HG02571 (cell line): ENCODE results near the gene CRTC1.

Experiments used
- ATAC-seq: cut with Tn5 transposase; IDR thresholded peaks from one replicate; pipeline ENCODE4 v1.9.1; 2021; ENCODE audit warnings: mild to moderate bottlenecking, moderate library complexity; ENCODE audit not compliant: unreplicated experiment

CRTC1 gene

DNA sequence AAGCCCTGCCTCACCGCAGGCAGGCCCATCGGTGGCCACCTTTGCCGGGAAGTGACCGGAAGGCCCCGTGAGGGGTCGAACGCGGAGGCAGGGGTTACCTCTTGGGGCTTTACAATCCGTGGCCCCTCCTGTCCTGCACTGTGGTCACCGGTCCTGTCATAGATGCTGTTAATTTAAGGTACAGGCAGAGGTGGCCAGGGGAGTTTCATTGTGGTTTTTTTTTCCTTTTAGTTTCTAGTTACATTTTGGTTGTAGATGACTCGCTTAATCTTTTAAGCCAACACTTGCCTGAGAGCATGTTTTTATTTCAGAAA is 94.6 kb downstream of the CRTC1 start:
- ATAC-seq, result no peak

DNA sequence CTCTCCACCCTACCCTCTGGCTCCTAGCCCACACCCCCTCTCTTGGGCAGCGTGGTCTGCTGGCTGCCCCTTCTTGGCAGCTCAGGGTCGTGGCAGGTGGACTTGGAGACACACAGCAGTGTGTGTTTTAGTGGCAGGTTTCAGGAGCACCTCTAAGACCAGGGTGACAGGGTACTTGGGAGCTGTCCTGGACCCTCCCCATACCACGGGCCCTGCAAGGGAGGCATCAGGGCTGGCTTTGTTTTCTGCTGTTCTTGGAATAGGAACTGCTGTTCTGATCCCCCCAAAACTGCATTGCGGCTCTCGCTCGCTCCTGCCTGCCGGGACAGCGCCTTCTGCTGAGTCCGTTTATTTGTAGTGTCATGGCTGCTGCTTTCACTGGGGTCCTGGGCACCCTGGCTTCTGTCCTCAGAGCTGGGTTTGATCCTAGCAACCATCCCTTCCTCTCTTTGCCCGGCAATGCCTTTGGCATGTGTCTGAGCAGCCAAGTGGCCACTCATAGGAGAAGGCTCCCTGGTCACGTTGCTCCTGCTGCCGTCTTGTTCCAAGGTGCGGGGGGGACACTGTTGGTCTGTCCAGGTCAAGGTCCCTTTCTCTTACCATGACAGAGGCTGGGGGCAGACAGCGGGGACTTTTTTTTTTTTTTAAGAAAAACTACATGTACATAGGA is 95.5 kb downstream of the CRTC1 start:
- ATAC-seq, result no peak

GRCh38 chr19:18780081-18780480 is 96.6 kb downstream of the CRTC1 start:
- ATAC-seq, result no peak

DNA sequence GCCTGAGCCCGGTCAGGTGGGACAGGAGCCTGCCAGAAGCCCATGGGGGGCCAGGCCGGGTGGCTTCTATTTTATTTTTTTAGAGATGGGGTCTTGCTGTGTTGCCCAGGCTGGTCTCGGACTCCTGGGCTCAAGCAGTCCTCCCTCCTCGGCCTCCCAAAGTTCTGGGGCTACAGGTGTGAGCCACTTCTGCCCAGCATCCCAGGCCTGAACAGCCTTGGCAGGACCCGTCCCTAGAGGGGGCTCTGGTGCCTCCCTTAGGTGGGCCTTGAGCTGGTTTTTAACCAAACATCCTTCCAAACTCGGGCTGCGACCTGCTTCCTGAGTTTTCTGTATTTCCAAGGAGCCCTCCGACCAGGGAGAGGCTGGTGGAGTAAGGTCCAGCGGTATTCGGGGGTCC is 97.2 kb downstream of the CRTC1 start:
- ATAC-seq, result no peak

DNA sequence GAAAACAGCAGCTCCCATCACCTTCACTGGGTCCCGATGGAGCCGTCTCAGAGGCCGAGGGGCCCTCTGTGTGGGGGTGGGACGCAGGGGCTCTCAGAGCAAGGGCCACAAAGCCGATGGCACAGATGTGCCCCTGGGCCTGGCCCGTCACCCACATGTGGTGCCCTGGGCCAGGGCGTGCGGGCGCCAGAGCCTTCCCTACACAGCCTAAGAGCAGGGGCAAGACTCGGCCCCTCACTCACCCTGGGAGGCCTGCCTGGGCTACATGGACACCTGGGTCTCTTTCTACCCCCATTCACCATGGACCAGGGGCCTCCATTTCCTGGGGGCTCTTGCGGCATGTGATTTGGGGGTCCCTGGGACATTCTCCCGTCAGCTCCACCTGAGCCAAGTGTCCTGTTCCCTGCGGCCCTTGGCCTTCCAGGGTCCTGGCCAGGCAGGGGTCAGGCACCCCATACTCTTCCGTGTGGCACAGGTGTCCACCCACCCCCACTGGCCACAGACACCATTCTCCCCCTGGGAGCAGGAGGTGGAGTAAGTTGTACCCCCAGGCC is 97.6 kb downstream of the CRTC1 start:
- no peak for ATAC-seq

DNA sequence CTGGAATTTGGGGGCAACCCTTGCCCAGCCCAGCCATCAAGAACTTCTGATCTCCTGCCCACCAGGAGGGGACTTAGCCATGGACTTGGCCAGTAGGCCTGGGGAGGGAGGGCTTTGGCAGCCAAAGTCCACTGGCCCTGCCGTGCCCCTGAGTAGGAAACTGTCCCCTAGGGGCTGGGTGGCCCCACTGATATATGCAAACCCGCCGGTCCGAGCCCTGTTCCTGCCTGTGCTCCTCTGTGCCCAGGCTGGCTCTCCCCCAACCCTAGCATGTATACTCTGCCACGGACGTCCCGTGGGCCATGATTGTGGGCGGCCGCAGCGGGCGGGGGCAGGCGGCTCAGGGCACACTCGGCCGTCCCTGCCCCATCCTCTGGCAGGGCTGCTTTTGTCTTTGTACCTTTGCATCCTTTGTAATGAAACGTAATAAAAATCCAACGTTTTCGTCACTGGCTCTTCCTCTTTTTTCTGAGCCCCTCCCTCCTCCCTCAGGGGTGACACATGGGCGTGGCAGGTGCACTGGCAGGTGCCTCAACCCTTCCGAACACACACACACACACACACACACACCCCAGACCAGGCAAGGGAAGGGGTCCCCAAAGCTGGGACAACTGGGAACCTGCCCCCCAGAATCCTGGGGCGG is 98.5 kb downstream of the CRTC1 start:
- no peak for ATAC-seq

DNA sequence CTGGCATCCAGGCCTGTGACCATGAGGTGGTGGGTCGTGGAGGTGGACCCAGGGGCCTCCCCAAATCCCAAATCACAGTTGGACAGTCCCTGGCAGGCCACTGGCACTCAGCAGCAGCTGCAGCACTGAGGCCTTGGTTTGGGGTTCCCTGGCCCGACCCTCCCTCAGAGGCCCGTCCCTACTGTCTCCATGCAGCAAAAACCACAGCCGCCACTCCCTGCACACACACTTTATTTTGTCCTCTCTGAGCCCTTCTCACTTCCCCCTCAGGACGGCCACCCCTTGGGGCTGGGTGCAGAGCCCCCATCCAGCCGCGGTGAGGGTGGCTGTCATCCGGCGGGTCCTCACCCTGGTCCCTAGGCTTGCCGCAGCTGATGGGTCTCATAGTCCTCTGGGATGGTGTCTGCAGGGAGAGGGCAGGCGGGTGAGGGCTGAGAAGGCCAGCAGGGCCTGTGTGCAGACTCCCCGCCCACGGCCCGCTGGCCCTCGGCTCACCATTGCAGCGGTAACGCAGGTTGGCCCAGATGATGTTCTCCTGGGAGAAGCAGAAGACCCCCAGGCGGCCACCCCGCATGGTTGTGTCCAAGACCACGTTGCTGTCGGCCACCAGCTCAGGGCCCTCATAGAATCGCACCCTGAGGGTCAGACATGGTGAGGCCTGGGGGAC is 99.2 kb downstream of the CRTC1 start:
- ATAC-seq, result no peak

DNA sequence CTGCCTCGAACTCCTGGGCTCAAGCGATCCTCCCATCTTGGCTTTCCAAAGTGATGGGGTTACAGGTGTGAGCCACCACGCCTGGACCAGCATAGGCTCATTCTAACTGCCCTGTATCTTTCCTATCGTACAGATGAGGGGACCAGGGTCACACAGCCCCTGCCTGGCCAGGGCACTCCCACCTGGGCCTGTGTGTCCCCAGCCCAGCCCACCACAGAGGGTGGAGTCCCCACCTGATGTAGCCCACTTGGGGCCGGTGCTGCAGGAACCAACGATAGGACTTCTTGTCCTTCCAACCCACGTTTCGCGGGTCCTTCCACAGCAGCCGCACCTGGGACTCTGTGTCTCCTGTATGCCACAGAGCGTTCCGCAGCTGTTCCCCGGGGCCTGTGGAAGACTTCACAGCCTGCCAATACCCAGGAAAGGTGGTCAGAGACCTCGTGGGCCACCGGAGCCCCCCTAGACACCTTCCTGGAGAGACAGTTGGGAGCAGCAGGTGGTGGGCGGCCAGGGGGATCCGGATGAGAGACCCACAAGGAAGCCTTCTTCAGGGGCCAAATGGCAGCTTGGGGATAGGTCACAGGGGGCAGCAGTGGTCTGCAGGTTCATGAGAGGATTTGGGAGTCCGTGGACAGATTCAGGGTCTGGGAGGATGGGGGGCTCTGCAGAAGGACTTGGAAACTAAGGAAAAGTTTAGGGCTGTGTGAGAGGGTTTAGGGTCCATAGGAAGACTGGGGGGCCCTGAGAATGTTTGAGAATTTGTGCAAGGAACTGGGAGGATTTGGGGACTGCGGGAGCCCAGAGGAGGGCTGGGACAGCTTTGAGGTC is 100.7 kb downstream of the CRTC1 start:
- ATAC-seq, result no peak

DNA sequence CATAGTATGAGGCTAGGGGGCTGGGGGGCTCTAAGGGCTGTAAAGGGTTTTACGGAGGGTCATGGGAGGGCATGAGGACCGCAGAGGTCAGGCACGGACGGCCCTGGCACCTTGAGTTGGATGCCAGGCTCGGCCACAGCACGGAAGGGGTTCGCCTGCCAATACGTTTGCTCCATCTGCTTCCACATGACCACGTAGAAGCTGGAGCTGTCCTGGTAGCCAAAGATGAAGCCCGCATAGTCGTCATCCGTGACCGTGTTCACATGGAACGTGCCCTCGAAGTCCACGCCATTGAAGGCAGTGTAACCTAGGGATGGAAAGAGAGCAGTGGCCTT is 101.3 kb downstream of the CRTC1 start:
- ATAC-seq, result no peak

DNA sequence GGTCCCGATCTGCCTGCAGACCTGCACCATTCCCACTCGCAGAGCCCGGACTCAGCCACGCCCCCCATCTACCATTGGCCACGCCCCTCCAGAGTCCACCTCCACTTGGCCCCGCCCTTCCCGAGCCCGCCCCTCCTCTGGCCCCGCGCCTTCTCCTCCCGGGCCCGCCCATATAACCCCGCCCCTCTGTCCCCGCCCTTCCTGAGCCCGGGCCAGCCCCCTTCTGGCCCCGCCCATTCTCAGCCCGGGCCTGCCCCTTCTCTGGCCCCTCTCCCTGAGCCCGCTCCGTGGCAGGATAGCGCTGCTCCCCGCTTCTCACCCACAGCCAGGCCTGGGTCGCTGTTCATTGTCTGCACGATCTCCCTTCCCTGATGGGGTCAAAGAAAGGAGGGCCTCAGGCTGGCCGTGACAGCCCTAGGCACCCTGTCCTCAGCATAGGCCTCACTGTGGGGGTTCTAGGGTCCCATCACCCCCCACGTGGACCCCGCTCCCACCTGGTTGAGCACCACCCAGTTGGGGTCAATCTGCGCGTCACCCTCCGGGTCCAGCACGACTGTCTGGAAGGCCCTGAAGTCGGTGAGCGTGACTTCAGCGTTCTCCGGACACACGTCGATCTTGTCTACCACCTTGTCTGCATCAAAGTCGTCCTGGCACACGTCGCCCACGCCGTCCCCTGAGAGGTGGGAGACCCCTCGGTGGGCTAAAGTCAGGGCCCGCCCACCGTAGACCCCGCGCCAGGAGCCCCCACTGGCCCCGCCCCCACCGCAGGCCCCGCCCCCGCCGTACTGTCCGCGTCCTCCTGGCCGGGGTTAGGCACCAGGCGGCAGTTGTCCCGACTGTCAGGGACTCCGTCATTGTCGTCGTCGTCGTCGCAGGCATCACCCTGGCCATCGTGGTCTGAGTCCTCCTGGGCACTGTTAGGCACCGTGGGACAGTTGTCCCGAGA is 102.0 kb downstream of the CRTC1 start:
- no peak for ATAC-seq

DNA sequence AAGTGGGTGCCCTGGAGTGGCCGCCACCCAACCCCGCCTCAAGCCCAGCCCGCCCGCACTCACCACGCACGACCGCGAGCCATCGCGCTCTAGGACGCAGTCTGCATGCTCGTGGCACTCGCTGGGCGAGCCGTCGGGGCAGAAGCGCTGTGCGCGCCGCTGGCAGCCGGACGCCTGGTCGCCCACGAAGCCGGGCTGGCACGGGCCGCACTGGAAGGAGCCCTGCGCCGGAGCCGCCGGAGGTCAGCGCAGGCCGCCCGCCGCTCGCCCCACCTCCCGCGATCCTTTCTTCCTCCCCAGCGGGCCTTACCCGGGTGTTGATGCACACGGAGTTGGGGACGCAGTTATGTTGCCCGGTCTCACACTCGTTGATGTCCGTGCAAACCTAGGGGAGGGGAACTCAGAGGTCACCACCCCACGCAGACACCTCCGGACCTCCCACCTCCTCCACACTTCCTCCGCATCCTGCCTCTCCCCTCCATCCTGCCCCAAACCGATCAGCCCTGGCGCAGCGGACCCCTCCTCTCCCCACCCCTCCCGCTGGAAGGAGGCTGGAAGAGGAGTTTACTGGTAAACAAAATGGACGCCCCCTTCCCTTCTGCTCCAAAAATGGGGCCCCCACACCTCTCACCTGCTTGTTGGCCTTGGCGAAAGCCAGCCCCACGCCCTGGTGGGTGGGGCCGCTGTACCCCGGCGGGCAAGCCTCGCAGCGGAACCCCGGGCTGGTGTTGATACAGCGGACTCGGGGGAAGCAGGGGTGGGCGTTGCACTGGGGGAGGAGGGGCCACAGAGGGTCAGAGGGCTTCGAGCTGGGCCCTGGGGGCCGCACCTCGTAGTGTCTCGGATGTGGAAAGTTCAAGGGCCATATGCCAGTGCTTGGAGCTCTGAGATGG is 105.3 kb downstream of the CRTC1 start:
- ATAC-seq, result no peak

DNA sequence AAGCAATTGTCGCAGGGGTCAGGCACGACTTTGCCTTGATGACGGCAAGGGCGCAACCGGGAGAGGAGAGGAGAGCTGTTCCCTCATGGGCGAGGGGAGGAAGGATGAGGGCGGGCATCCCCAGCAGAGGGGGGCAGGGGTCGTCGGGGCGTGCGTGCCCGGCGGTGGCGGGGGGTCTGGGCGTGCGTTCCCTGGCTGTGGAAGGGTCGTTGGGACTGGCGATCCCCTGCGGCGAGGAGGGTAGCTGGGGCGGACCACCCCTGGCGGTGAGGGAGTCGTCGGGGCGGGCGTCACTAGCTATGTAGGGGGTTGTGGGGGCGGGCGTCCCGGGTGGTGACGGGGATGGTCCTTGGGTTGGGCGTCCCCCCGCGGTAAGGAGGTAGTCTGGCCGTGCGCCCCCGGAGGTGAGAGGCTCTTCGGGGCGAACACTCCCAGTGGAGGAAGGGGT is 106.0 kb downstream of the CRTC1 start:
- no peak for ATAC-seq

DNA sequence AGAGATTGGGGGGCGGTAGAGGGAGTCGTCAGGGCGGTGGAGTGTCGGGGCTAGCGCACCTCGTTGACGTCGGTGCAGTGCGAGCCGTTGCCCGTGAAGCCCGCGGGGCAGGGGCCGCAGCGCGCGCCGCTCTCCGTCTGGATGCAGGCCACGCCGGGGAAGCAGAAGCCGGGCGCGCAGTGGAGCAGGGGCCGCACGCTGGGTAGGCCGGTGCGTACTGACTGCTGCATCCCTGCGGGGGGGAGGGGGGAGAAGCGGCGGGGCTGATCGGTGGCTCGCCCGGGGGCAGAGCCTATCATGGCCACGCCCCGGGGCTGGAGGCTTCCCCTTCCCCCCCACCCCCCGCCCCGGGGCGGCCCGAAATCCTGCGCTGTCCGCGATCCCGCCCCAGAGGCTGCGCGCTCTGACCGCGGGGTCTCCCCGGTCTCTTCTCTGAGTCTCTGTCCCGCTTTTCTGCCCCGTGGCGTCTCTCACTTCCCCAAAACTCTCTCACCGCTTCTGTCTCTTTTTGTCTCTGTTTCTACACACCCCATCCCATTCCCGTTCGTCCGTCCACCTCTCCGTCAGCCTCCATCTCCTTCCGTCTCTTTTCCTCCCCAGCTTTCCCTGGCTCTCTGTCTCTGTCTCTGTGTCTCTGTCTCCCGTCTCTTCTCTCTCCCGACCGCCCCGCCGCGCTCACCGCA is 106.5 kb downstream of the CRTC1 start:
- no peak for ATAC-seq

DNA sequence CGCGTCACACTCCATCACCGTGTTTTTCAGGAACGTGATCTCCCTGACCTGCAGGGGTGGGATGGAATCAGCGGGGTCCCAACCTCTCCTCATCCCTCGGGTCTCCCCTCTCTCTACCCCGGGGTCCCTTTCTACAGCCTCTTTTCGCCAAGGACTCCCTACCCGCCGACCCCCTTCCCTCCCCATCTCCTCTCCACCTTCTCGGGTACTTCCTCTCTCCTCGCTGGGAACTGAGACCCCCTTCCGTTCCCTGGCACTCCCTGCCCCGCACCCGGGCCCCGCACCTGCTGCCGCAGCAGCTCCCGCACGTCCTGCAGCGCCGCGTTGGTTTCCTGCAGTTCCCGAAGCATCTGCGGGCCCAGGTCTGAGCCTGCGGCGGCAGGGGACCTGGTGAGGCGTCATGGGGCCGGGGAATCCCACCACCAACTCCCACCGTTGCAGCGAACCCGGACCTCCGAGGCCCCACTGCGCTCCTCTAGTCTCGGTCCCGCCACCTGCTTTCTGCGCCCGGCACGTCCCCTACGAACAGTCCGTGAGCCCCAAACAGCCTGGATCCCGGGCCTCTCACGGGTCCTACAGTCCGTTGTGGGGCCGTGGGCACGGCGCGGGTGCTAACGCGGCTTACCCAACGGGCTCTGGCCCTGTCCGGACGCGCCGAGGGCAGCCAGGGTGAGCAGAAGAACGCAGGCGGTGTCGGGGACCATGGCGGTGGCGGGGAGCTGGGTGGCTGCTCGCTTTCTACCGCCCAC is 107.3 kb downstream of the CRTC1 start, which contains the start of gene COMP:
TSS of gene COMP (minus strand) at position 740 of the 749 bp plus-strand sequence. CDS start at position 704, 36 bp downstream.
- no peak for ATAC-seq

GRCh38 chr19:18791315-18791678 is 107.8 kb downstream of the CRTC1 start:
- ATAC-seq, result no peak

GRCh38 chr19:18792661-18793060 is 109.2 kb downstream of the CRTC1 start:
- ATAC-seq, result no peak

DNA sequence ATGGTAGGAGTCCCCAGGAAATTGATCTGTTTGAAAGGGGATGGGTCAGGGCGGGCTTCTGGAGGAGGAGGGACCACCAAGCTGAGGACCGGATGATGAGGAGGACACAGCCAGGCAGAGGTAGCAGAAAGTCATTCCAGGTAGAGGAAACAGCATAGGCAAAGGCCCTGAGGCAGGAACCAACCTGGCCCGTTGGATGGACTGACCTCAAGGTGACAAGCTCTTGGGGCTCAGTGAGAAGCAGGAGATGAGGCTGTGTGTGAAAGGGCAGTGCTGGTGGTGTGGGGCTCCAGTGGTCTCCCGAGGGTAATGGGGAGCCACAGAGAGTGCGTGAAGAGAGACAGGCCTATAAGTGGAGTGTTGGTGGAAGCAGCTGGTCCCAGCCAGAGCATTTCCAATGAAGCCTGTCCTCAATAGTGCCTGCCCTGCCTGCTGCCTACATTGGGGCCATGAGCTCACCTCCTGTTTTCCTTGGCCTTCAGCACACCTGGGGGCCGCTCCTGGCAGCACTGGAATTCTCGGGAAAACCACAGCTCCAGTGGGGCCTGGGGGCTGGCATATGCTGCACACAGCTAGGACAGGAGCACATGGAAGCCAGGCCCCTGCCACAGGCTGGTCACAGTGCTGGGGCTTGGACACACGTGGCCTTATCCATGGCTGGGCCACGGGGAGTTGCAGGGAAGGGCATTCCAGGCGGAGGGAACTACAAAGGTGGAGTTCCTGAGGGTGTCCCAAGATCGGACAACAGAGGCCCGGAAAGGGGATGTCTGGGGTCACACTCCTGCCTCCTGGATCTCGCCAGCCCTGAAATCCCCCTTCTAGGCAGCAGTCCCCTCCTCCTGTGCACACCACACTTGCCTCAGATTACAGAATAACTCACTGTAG is 109.9 kb downstream of the CRTC1 start:
- no peak for ATAC-seq
